Astrocyte (in vitro differentiated cells and primary cell): ENCODE measurements around the gene NHERF2. TPM values are rescaled to one million over a fixed set of nuclear protein-coding genes. Genes with fewer than 3 reads are reported as not detected.

ENCODE experiments used
- DNase-seq: peaks from one replicate; pipeline ENCODE4 v3.0.0-alpha.2; 2010; ENCODE audit warnings: low read depth
- FAIRE-seq: peaks from 2 replicates; lab custom pipeline; 2011; peaks lifted over from hg19 to GRCh38; lab: Jason Lieb, UNC
- H2AFZ ChIP-seq: 2 replicates; pipeline ENCODE4 v1.6.0; 2012; ENCODE audit warnings: low read depth, low read length, inconsistent platforms
- H3K27ac ChIP-seq: 2 replicates; pipeline ENCODE4 v1.5.1; 2011; ENCODE audit warnings: low read depth, low read length, inconsistent platforms
- H3K27me3 ChIP-seq: 2 replicates; pipeline ENCODE4 v1.6.0; 2011; ENCODE audit warnings: low read length, inconsistent platforms; ENCODE audit not compliant: insufficient read depth
- H3K36me3 ChIP-seq: 2 replicates; pipeline ENCODE4 v1.5.1; 2011; ENCODE audit warnings: low read length, inconsistent platforms; ENCODE audit not compliant: insufficient read depth
- H3K4me1 ChIP-seq: 2 replicates; pipeline ENCODE4 v1.5.1; 2011; ENCODE audit warnings: low read length, inconsistent platforms; ENCODE audit not compliant: insufficient read depth
- H3K4me2 ChIP-seq: 2 replicates; pipeline ENCODE4 v1.6.0; 2012; ENCODE audit warnings: low read length, inconsistent platforms
- H3K4me3 ChIP-seq: 2 replicates; pipeline ENCODE4 v1.5.1; 2011; ENCODE audit warnings: low read depth, mild to moderate bottlenecking, low read length, inconsistent platforms; ENCODE audit not compliant: insufficient read depth
- H3K79me2 ChIP-seq: 2 replicates; pipeline ENCODE4 v1.6.0; 2012; ENCODE audit warnings: mild to moderate bottlenecking, low read length, inconsistent platforms; ENCODE audit not compliant: insufficient read depth
- H3K9ac ChIP-seq: 2 replicates; pipeline ENCODE4 v1.6.0; 2012; ENCODE audit warnings: mild to moderate bottlenecking, low read length, inconsistent platforms
- H3K9me3 ChIP-seq: 2 replicates; pipeline ENCODE4 v1.5.1; 2012; ENCODE audit warnings: low read depth, mild to moderate bottlenecking, low read length, inconsistent platforms; ENCODE audit not compliant: insufficient read depth
- H4K20me1 ChIP-seq: 2 replicates; pipeline ENCODE4 v1.6.0; 2012; ENCODE audit warnings: low read length, inconsistent platforms; ENCODE audit not compliant: insufficient read depth
- H3K27ac Mint-ChIP-seq: one replicate; pipeline ENCODE4 v1.8.0; 2021; ENCODE audit warnings: mild to moderate bottlenecking, mixed read lengths; ENCODE audit not compliant: unreplicated experiment
- H3K27me3 Mint-ChIP-seq: one replicate; pipeline ENCODE4 v1.8.0; 2021; ENCODE audit warnings: low read depth, mixed read lengths; ENCODE audit not compliant: unreplicated experiment
- H3K36me3 Mint-ChIP-seq: one replicate; pipeline ENCODE4 v1.8.0; 2021; ENCODE audit warnings: low read depth, mixed read lengths; ENCODE audit not compliant: unreplicated experiment
- H3K4me1 Mint-ChIP-seq: one replicate; pipeline ENCODE4 v1.8.0; 2021; ENCODE audit warnings: low read depth, mixed read lengths; ENCODE audit not compliant: unreplicated experiment
- H3K4me3 Mint-ChIP-seq: one replicate; pipeline ENCODE4 v1.8.0; 2021; ENCODE audit warnings: mild to moderate bottlenecking, moderate library complexity, mixed read lengths; ENCODE audit not compliant: unreplicated experiment
- H3K9me3 Mint-ChIP-seq: one replicate; pipeline ENCODE4 v1.8.0; 2021; ENCODE audit warnings: mild to moderate bottlenecking, mixed read lengths; ENCODE audit not compliant: unreplicated experiment
- EZH2 ChIP-seq: IDR thresholded peaks from 2 replicates; pipeline ENCODE4 v1.6.1; 2012; ENCODE audit warnings: mild to moderate bottlenecking, low read length, inconsistent platforms; ENCODE audit not compliant: insufficient read depth
- total RNA-seq: library from RNA; stranded (reverse); gene quantifications from 2 replicates; pipeline ENCODE4 v1.2.1, GENCODE V29; 2021
- TF ChIP-seq, protein P1 (sequence below): IDR thresholded peaks from 2 replicates; pipeline ENCODE4 v1.5.1; 2011; ENCODE audit warnings: low read depth, mild to moderate bottlenecking, inconsistent platforms, low read length, moderate library complexity; ENCODE audit not compliant: insufficient read depth

The NHERF2 gene
- total RNA-seq, 1 donor from 2014 or later = 92.5 TPM

GRCh38 chr16:1997494-1998359 is 29.0 kb upstream of the NHERF2 start:
- peaks cover 17% of the 10 kb centered on the region for H3K79me2 ChIP-seq
- H3K27me3 ChIP-seq = no peaks in the 10 kb centered on the region
- TF ChIP-seq, protein P1, sequence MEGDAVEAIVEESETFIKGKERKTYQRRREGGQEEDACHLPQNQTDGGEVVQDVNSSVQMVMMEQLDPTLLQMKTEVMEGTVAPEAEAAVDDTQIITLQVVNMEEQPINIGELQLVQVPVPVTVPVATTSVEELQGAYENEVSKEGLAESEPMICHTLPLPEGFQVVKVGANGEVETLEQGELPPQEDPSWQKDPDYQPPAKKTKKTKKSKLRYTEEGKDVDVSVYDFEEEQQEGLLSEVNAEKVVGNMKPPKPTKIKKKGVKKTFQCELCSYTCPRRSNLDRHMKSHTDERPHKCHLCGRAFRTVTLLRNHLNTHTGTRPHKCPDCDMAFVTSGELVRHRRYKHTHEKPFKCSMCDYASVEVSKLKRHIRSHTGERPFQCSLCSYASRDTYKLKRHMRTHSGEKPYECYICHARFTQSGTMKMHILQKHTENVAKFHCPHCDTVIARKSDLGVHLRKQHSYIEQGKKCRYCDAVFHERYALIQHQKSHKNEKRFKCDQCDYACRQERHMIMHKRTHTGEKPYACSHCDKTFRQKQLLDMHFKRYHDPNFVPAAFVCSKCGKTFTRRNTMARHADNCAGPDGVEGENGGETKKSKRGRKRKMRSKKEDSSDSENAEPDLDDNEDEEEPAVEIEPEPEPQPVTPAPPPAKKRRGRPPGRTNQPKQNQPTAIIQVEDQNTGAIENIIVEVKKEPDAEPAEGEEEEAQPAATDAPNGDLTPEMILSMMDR = no peak
- TF ChIP-seq EZH2 = no peak
- Mint-ChIP-seq H3K4me1 (peaks cover 2% of the 10 kb centered on the region), H3K9me3 (no peaks in the 10 kb centered on the region), H3K4me3 (no peak overlapping the region), H3K27ac (no peak overlapping the region), H3K36me3 (peaks cover 11% of the 10 kb centered on the region), H3K27me3 (no peaks in the 10 kb centered on the region)
- H2AFZ ChIP-seq = no peak overlapping the region
- DNase-seq = no peak
- FAIRE-seq = peak; percentile 89
- peaks cover 3% of the 10 kb centered on the region for H3K4me1 ChIP-seq
- no peak overlapping the region for H3K4me2 ChIP-seq
- no peak overlapping the region for H3K9ac ChIP-seq
- H3K36me3 ChIP-seq = peaks cover 8% of the 10 kb centered on the region
- no peaks in the 10 kb centered on the region for H3K9me3 ChIP-seq
- H3K27ac ChIP-seq = no peak overlapping the region
- H3K4me3 ChIP-seq = no peak overlapping the region
- peaks cover 35% of the 10 kb centered on the region for H4K20me1 ChIP-seq

- H3K79me2 ChIP-seq = peaks cover 24% of the 10 kb centered on the region
- Mint-ChIP-seq H3K4me3 (no peak overlapping the region), H3K27me3 (no peaks in the 10 kb centered on the region), H3K4me1 (peaks cover 2% of the 10 kb centered on the region), H3K9me3 (no peaks in the 10 kb centered on the region), H3K36me3 (peaks cover 11% of the 10 kb centered on the region), H3K27ac (no peak overlapping the region)
- TF ChIP-seq, protein P1 = no peak
- no peak for TF ChIP-seq EZH2
- no peak overlapping the region for H2AFZ ChIP-seq
- H3K4me2 ChIP-seq = no peak overlapping the region
- H4K20me1 ChIP-seq = peaks cover 42% of the 10 kb centered on the region
- H3K9me3 ChIP-seq = no peaks in the 10 kb centered on the region
- H3K36me3 ChIP-seq = peaks cover 8% of the 10 kb centered on the region
- no peak overlapping the region for H3K9ac ChIP-seq
- no peak overlapping the region for H3K27ac ChIP-seq
- FAIRE-seq = no peak
- no peak overlapping the region for H3K4me3 ChIP-seq
- peaks cover 3% of the 10 kb centered on the region for H3K4me1 ChIP-seq
- no peaks in the 10 kb centered on the region for H3K27me3 ChIP-seq
- no peak for DNase-seq
Measured at GRCh38 chr16:1998360-1998835, 28.3 kb upstream of the NHERF2 start.
